Ectodermal cell (in vitro differentiated cells): ENCODE data around the gene HSD11B1. TPM values are rescaled to one million over a fixed set of nuclear protein-coding genes. Genes with fewer than 3 reads are reported as not detected.

Experiments used
- H3K27ac ChIP-seq: 2 replicates; pipeline ENCODE4 v1.7.0; 2013; ENCODE audit warnings: mild to moderate bottlenecking, low read depth, low read length; ENCODE audit not compliant: insufficient read depth, poor library complexity, severe bottlenecking
- H3K27me3 ChIP-seq: 2 replicates; pipeline ENCODE4 v1.7.0; 2013; ENCODE audit warnings: mild to moderate bottlenecking, low read length; ENCODE audit not compliant: insufficient read depth, control insufficient read depth, poor library complexity, severe bottlenecking
- H3K36me3 ChIP-seq: one replicate; pipeline ENCODE4 v1.7.0; 2013; ENCODE audit warnings: low read length; ENCODE audit not compliant: control insufficient read depth, insufficient read depth
- H3K4me1 ChIP-seq: one replicate; pipeline ENCODE4 v1.7.0; 2013; ENCODE audit warnings: low read length; ENCODE audit not compliant: control insufficient read depth, insufficient read depth
- H3K4me3 ChIP-seq: 2 replicates; pipeline ENCODE4 v1.7.0; 2013; ENCODE audit warnings: low read depth, low read length, control low read depth; ENCODE audit not compliant: insufficient read depth
- H3K9me3 ChIP-seq: 2 replicates; pipeline ENCODE4 v1.7.0; 2013; ENCODE audit warnings: mild to moderate bottlenecking, low read length, moderate library complexity; ENCODE audit not compliant: control insufficient read depth
- WGBS, 2 experiments: methylation state at CpG; one replicate each; pipeline ENCODE4 v1.1.7; 2013; ENCODE audit warnings: missing lambda C conversion rate in 2 of 2; 5-methylcytosine and 5-hydroxymethylcytosine counted together
- polyA plus RNA-seq, 4 experiments: library from polyadenylated mRNA; stranded (reverse); fragments of 50-300 nt; gene quantifications; one replicate each; pipeline ENCODE4 v1.2.3, GENCODE V29; 2013

HSD11B1 gene
- polyA plus RNA-seq (2013, experiment 1 of 4), result not detected
- polyA plus RNA-seq (2013, experiment 2 of 4), result not detected
- polyA plus RNA-seq (2013, experiment 3 of 4), result not detected
- polyA plus RNA-seq (2013, experiment 4 of 4), result not detected

DNA sequence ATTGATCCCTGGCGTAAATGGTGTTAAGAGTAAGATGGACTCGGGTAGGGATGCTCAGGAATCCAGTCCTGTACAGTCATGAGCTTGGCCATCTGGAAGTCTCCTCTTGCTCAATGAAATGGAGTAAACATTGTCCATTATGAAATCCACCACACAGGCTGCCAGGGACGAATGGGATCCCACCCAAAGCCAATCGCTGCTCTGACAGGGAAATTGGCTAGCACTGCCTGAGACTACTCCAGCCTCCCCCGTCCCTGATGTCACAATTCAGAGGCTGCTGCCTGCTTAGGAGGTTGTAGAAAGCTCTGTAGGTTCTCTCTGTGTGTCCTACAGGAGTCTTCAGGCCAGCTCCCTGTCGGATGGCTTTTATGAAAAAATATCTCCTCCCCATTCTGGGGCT, at the start of gene HSD11B1:
TSS of gene HSD11B1 (plus strand) at position 263 of the 400 bp plus-strand sequence. CDS start at position 360, 97 bp downstream.
- Histone ChIP-seq H3K4me3 (no peak within 1 kb of the TSS), H3K4me1 (no peaks in the 10 kb centered on the region), H3K9me3 (no peaks in the 10 kb centered on the region), H3K27ac (no peak within 1 kb of the TSS), H3K27me3 (no peaks in the 10 kb centered on the region), H3K36me3 (no peaks in the 10 kb centered on the region)
- 91 to 94% methylated on average over 6 of the region's 6 CpGs for WGBS, 2 experiments

DNA sequence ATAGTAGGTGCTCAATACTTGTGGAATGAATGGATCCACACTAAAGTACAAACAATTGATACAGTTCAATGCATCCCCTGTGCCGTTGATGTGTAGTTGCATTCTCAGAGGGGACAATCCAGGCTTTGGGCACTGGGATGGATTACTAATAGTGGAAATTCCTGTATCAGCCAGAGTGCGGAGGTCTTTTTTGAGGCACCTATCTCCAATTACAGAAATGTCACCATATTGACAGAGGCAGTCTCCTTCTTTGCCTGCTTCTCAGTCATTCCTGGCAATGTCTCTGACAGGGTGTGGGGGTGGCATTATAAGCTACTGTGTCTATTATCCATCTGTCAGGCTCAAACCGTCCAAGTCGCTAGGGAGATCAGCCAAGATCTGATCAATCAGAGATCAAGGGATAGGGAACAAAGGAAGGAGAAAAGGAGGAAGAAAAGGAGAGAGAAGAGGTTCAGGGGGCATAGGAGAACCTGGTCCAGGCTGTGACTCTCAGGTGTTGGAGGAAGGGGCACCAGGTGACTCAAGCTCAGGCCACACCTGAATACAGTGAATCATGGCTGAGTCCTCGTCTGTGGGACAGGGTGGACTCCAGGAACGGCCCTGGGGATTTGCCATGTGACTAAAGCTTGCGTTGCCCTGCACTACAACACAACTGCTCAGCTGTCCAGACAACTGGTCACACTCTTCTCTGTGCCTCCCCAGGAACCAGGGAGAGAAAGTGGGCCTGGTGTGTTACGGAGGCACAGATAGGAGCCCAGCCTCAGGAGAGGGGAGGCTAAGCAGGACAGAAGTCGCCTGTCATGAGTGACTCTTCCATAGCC, 49.0 kb upstream of the HSD11B1 start:
- H3K4me3 ChIP-seq, result no peak overlapping the region
- H3K4me1 ChIP-seq, result peaks cover 9% of the 10 kb centered on the region
- no peaks in the 10 kb centered on the region for H3K36me3 ChIP-seq
- WGBS, 2 experiments, result 93 to 95% methylated on average over 9 of the region's 9 CpGs
- H3K27ac ChIP-seq, result no peak overlapping the region
- H3K27me3 ChIP-seq, result no peaks in the 10 kb centered on the region
- H3K9me3 ChIP-seq, result no peaks in the 10 kb centered on the region

DNA sequence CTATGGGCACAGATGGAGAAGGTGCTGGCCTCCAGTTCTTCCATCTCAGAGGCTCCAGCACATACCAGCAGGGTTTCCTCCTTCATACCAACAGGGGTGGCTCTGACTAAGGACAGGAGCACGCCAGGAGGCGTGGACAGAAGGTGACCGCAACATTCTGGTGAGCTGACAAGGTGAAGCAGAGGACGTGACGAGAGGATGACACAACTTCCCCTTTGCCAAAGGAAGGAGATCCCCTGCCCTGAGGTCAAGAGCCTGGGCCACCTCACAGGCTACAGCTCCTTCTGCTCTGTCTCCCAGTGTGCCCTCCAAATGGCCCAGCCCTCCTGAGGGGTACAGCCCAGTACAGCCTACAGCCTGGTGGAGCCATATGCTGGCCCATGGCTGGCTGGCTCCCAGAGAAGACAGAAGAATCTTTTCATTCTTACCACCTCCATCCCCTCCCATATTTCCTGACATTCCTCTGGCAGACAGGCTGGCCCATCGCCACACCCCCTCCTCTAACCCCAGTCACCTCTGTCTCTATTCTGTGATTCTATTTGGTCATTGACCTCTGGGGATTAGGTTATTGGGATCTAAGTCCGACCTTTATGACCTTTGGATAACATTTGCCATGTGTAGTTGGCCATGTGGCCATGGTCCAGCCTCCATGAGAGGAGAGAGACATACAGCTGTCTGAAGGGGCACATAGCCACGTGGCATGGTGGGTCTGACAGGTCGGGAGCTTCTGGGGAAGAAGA, 47.3 kb upstream of the HSD11B1 start:
- Histone ChIP-seq H3K36me3 (no peaks in the 10 kb centered on the region), H3K4me1 (peaks cover 9% of the 10 kb centered on the region), H3K4me3 (no peak overlapping the region), H3K27me3 (no peaks in the 10 kb centered on the region), H3K9me3 (no peaks in the 10 kb centered on the region), H3K27ac (no peak overlapping the region)
- 81 to 83% methylated on average over 9 of the region's 9 CpGs for WGBS, 2 experiments

DNA sequence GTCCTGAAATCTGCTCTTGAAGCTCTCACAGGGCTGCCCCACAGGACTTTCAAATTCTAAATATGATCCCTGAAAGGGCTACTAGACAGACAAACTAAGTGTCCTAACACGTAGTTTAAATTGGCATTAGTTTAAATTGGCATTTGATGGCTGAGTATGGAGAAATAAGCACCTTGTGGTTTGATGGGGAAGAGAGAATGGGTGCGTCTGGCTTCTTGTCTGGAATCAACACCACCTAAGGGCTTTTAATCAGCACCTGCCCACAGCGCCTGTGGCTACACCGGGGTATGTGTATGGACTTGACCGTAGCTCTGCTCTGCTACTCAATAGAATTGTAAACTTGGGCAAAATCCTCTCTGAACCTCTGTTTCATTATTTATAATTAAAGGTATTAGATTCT, 46.7 kb upstream of the HSD11B1 start:
- no peaks in the 10 kb centered on the region for H3K9me3 ChIP-seq

DNA sequence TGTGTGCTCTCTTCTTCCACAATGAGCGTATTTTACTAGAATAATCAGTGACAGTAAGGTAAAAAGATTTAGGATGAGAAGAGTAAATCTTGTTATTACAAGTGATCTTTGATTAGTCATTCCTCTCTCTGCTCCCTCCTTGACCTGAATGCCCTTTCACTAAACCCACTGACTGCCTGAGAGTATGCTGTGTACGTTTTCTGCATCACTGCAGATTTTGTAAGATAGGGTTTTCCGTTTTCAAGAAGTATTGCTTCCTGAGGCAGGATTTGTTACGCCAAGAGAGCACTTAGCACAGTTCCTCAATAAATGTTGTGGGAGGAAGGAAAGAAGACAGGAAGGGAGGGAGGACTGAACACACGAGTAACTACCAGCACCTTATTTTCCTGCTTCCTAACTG, 44.7 kb upstream of the HSD11B1 start:
- Histone ChIP-seq H3K36me3 (no peaks in the 10 kb centered on the region), H3K4me3 (no peak overlapping the region), H3K27me3 (no peaks in the 10 kb centered on the region), H3K4me1 (no peaks in the 10 kb centered on the region), H3K9me3 (no peaks in the 10 kb centered on the region), H3K27ac (no peak overlapping the region)
- 77 to 80% methylated on average over 4 to 5 of the region's 5 CpGs for WGBS, 2 experiments

More for the DNA sequence above, 46.7 kb upstream of the HSD11B1 start:
- 57% methylated on average over 5 of the region's 5 CpGs for WGBS, 2 experiments
- peaks cover 5% of the 10 kb centered on the region for H3K4me1 ChIP-seq
- H3K27me3 ChIP-seq, result no peaks in the 10 kb centered on the region
- no peak overlapping the region for H3K27ac ChIP-seq
- no peaks in the 10 kb centered on the region for H3K36me3 ChIP-seq
- no peak overlapping the region for H3K4me3 ChIP-seq

DNA sequence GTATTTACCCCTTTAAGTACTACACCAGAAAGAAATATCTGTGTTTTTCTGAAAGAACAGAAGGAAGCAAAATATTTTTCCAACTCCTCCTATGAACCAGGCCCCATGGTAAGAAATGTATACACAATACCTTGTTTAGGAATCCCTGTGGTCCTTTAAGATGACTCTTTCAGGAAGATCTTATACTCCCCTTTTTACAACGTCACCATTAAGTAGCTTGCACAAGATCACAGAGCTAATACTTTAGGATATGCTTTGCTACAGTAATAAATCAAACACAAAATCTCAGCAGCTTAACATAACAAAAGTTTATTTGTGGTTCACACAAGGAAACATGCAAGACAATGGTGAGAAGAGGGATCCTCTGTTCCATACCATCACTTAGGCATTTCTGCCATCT, 43.6 kb upstream of the HSD11B1 start:
- H3K27ac ChIP-seq, result no peak overlapping the region
- H3K4me1 ChIP-seq, result no peaks in the 10 kb centered on the region
- WGBS, 2 experiments, result 80 to 86% methylated on average over 1 of the region's 1 CpG
- H3K27me3 ChIP-seq, result no peaks in the 10 kb centered on the region
- no peaks in the 10 kb centered on the region for H3K36me3 ChIP-seq
- no peak overlapping the region for H3K4me3 ChIP-seq
- no peaks in the 10 kb centered on the region for H3K9me3 ChIP-seq

DNA sequence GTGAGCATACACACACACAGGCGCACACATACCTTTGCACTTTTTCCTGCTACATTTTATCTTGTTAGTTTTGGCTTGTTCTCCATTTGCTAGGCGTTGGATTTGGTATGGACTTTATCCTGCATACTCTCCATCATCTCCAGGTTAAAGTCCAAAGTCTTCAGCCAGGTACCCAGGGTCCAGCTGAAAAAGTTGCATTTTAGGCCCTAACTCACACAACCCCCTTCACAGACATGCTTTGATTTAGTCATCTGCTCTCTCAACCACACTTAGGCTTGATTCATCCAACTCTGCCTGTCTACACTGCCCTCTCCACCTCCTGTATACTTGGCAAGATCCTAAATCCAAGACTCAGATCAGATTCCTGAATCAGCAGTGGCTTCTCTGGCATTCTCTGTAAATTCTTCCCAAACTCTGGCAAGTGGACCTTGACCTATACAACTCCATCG, 41.7 kb upstream of the HSD11B1 start:
- H3K9me3 ChIP-seq, result no peaks in the 10 kb centered on the region
- 92 to 96% methylated on average over 3 of the region's 3 CpGs for WGBS, 2 experiments
- no peak overlapping the region for H3K27ac ChIP-seq
- H3K4me1 ChIP-seq, result no peaks in the 10 kb centered on the region
- H3K36me3 ChIP-seq, result no peaks in the 10 kb centered on the region
- H3K27me3 ChIP-seq, result no peaks in the 10 kb centered on the region
- no peak overlapping the region for H3K4me3 ChIP-seq

DNA sequence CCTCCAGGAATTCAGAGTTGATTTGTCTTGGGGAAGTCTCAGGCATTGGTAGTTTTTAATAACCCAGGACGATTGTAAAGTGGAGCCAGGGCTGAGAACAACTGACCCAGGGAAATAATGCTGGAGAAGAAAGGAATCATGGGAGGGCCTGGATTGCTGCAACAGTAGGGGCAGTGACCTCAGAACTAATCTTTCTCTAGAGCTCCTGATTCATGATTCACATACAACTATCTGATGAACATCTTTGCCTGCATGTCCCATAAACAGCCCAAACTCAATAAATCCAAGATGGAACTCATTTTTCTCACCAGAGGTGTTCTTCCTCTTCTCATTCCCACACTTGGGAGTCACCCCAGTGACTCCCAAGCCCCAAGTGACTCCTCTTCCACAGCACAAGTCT, 37.5 kb upstream of the HSD11B1 start:
- Histone ChIP-seq H3K4me3 (no peak overlapping the region), H3K27ac (no peak overlapping the region), H3K9me3 (no peaks in the 10 kb centered on the region), H3K36me3 (no peaks in the 10 kb centered on the region), H3K27me3 (no peaks in the 10 kb centered on the region), H3K4me1 (no peaks in the 10 kb centered on the region)
- WGBS, 2 experiments, result 96 to 97% methylated on average over 1 of the region's 1 CpG

DNA sequence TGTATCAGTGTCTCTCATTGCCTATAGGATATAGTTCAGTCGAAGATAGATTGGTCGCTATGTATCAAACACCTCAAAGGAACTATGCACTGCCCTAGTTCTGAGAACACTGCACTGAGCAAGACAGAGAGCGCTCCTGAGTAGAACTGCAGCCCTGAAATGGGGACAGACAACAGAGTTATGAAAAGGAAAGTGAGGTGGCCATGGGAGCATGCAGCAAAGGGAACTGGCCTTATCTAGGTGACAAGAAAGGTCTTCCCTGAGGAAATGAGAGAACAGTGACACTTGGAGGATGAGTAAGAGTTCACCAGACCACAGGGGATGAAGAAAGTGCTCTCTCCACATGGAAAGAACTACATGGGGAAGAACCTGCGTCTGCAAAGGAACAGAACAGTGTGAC, 36.9 kb upstream of the HSD11B1 start:
- no peaks in the 10 kb centered on the region for H3K9me3 ChIP-seq
- H3K4me3 ChIP-seq, result no peak overlapping the region
- H3K27ac ChIP-seq, result no peak overlapping the region
- H3K4me1 ChIP-seq, result no peaks in the 10 kb centered on the region
- WGBS, 2 experiments, result 94 to 96% methylated on average over 4 of the region's 4 CpGs
- H3K27me3 ChIP-seq, result peaks cover 3% of the 10 kb centered on the region
- no peaks in the 10 kb centered on the region for H3K36me3 ChIP-seq

DNA sequence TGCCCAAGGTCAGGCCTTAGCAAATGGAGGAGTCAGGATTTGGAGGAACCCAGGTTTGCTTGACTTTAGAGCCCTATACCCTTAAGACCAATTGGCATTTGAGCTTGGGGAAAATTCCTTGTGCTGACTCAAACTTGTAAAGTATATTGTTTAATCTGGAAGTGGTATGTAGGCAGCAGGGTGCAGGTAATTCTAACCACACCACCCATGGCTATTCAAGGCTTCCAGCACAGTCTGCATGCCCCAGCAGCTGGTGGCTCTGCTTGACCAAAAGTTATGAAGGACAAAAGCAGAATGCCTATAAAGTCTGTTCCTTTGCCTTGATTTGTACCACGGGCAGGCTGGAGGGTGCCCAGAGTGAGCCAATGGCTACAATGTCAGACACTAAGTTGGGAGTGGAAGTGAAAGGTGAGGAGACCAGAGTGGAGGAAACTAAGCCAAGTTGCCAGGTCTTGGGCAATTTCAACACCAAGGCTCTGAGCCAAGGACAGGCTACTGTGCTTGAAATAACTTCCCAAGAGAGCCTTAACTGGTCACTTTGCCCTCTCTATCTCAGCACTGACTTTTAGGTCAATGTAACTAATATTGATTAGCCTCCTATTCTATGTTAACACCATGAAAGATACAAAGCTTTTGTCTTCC, 34.1 kb upstream of the HSD11B1 start:
- Histone ChIP-seq H3K4me3 (no peak overlapping the region), H3K27me3 (peaks cover 31% of the 10 kb centered on the region), H3K9me3 (no peaks in the 10 kb centered on the region), H3K27ac (no peak overlapping the region), H3K36me3 (no peaks in the 10 kb centered on the region), H3K4me1 (no peaks in the 10 kb centered on the region)
- 76 to 85% methylated on average over 1 of the region's 1 CpG for WGBS, 2 experiments
